Ovary (tissue), 3 donors: ENCODE measurements around the gene ACBD4.

Experiments
- CTCF ChIP-seq, 3 donors: fragments of 450-650 bp in 2 of 3; fragments of 200-600 bp in 1 of 3; IDR thresholded peaks; one replicate each; pipeline versions ENCODE4 v1.5.1 to v1.8.0; 2016 to 2022; ENCODE audit warnings: antibody characterized with exemption in 3 of 3, mild to moderate bottlenecking in 1 of 3
- POLR2A ChIP-seq: fragments of 450-650 bp; IDR thresholded peaks from one replicate; pipeline ENCODE4 v1.6.1; 2017; ENCODE audit warnings: antibody characterized with exemption, mild to moderate bottlenecking, moderate library complexity
- donor health status: DM: no; HTN: no; CAD: no.

- TF ChIP-seq POLR2A = peak; percentile 99
- TF ChIP-seq CTCF (IDR thresholded peaks at IDR 0.05) = no peak
Observed at GRCh38 chr17:45161288-45162024, 26.0 kb downstream of the ACBD4 start, which contains the start of gene HEXIM2.
